Left kidney (tissue), 2 donors: Measurements from ENCODE around the gene SIVA1. TPM values are rescaled to one million over a fixed set of nuclear protein-coding genes. Genes with fewer than 3 reads are reported as not detected.

Experiments used
- DNase-seq: peaks from one replicate; pipeline ENCODE4 v3.0.0-alpha.2; 2013
- polyA plus RNA-seq: library from polyadenylated mRNA; unstranded; fragments of 120-200 nt; gene quantifications from one replicate; pipeline ENCODE4 v1.2.1, GENCODE V29; 2013; ENCODE audit not compliant: insufficient read length

Gene SIVA1
- polyA plus RNA-seq, 1 donor: 52.3 TPM

- no peak for DNase-seq
These were observed 18.8 kb upstream of the SIVA1 start for GRCh38 chr14:104734051-104734587.

- DNase-seq: no peak
These were observed 18.4 kb upstream of the SIVA1 start for GRCh38 chr14:104734601-104734990.

GRCh38 chr14:104734991-104735779 lies 17.8 kb upstream of the SIVA1 start:
- no peak for DNase-seq

- no peak for DNase-seq
These were observed 16.9 kb upstream of the SIVA1 start for GRCh38 chr14:104735830-104736642.

GRCh38 chr14:104738375-104739019 lies 14.4 kb upstream of the SIVA1 start:
- no peak for DNase-seq

- no peak for DNase-seq
These were observed 13.9 kb upstream of the SIVA1 start for GRCh38 chr14:104739026-104739425.

- no peak for DNase-seq
These were observed 13.1 kb upstream of the SIVA1 start for GRCh38 chr14:104739546-104740516.

GRCh38 chr14:104741108-104741802 lies 11.7 kb upstream of the SIVA1 start:
- DNase-seq: no peak

GRCh38 chr14:104741803-104742251 lies 11.1 kb upstream of the SIVA1 start:
- no peak for DNase-seq

- DNase-seq: no peak
These were observed 10.1 kb upstream of the SIVA1 start for GRCh38 chr14:104742586-104743455.

GRCh38 chr14:104743461-104744380 lies 9.2 kb upstream of the SIVA1 start:
- no peak for DNase-seq

GRCh38 chr14:104744484-104744883 lies 8.5 kb upstream of the SIVA1 start:
- DNase-seq: no peak

- DNase-seq: no peak
These were observed 7.5 kb upstream of the SIVA1 start for GRCh38 chr14:104745431-104745830.

GRCh38 chr14:104746071-104746545 lies 6.8 kb upstream of the SIVA1 start:
- DNase-seq: no peak

GRCh38 chr14:104746934-104747481 lies 5.9 kb upstream of the SIVA1 start:
- DNase-seq: no peak

GRCh38 chr14:104747876-104748275 lies 5.1 kb upstream of the SIVA1 start:
- DNase-seq: no peak

GRCh38 chr14:104749111-104749649 lies 3.8 kb upstream of the SIVA1 start:
- no peak for DNase-seq
